ENCODE measurements around the gene ECHDC3.

DNA sequence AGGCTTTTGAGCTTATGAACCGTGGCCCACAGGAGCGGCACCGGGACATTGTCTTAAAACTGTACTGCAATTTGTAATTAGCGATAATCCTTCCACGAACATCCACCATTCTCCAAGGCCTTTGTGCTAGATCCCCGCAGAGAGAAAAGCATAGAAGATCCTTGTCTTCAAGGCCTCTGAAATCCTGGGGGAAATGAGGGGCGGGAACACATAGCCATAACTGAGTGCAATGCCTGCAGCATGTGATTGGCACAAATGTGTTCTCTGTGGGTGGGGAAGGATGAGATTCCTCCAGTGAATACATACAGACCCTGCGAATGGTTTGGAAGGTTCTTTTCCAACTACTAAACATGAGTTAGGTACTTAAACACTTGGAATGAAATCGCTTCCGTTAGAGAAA is 55.1 kb downstream of the ECHDC3 start:
- TF ChIP-seq, protein P1, sequence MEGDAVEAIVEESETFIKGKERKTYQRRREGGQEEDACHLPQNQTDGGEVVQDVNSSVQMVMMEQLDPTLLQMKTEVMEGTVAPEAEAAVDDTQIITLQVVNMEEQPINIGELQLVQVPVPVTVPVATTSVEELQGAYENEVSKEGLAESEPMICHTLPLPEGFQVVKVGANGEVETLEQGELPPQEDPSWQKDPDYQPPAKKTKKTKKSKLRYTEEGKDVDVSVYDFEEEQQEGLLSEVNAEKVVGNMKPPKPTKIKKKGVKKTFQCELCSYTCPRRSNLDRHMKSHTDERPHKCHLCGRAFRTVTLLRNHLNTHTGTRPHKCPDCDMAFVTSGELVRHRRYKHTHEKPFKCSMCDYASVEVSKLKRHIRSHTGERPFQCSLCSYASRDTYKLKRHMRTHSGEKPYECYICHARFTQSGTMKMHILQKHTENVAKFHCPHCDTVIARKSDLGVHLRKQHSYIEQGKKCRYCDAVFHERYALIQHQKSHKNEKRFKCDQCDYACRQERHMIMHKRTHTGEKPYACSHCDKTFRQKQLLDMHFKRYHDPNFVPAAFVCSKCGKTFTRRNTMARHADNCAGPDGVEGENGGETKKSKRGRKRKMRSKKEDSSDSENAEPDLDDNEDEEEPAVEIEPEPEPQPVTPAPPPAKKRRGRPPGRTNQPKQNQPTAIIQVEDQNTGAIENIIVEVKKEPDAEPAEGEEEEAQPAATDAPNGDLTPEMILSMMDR (IDR thresholded peaks at IDR 0.05; ENCODE audit: extremely low read depth in 1 of 2, insufficient read depth in 1 of 2, low read depth in 1 of 2, low read length in 2 of 2) = no peak
- no peak for TF ChIP-seq POLR2A (IDR thresholded peaks at IDR 0.05; ENCODE audit: low read depth, low read length)
- TF ChIP-seq EZH2 (IDR thresholded peaks at IDR 0.05; ENCODE audit: borderline replicate concordance, low read depth, low read length, severe bottlenecking) = no peak
- TF ChIP-seq, protein P2, sequence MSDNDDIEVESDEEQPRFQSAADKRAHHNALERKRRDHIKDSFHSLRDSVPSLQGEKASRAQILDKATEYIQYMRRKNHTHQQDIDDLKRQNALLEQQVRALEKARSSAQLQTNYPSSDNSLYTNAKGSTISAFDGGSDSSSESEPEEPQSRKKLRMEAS (IDR thresholded peaks at IDR 0.05; ENCODE audit: insufficient read depth, insufficient read length) = no peak
- TF ChIP-seq POLR2AphosphoS5 (IDR thresholded peaks at IDR 0.05; ENCODE audit: insufficient read depth, low read depth, low read length) = no peak
